HepG2 (cell line): ENCODE results near the gene BRK1. TPM values are rescaled to one million over a fixed set of nuclear protein-coding genes. Genes with fewer than 3 reads are reported as not detected.

Experiments
- BATF2 ChIP-seq: sonication (generic); formaldehyde crosslinking; IDR thresholded peaks from 2 replicates; pipeline ENCODE4 v1.8.0; 2022; ENCODE audit warnings: mild to moderate bottlenecking, missing genetic modification reagents, moderate library complexity
- CEBPZ ChIP-seq: IDR thresholded peaks from 2 replicates; pipeline ENCODE4 v1.6.1; 2012; ENCODE audit warnings: low read length, improper control_type of control experiment
- KLF13 ChIP-seq: sonication (generic); formaldehyde crosslinking; IDR thresholded peaks from 2 replicates; pipeline ENCODE4 v1.4.0; 2020; ENCODE audit warnings: mild to moderate bottlenecking, missing genetic modification reagents
- MATR3 ChIP-seq: sonication (generic); formaldehyde crosslinking; IDR thresholded peaks from 2 replicates; pipeline ENCODE4 v1.4.0; 2020; ENCODE audit warnings: missing genetic modification reagents
- MTF2 ChIP-seq: sonication (generic); formaldehyde crosslinking; IDR thresholded peaks from 2 replicates; pipeline ENCODE4 v1.5.0; 2020; ENCODE audit warnings: missing genetic modification reagents, borderline replicate concordance
- NR2F2 ChIP-seq: IDR thresholded peaks from 2 replicates; pipeline ENCODE4 v1.6.1; 2012; ENCODE audit warnings: low read depth, inconsistent platforms, borderline replicate concordance
- SAFB2 ChIP-seq: sonication (generic); formaldehyde crosslinking; IDR thresholded peaks from 2 replicates; pipeline ENCODE4 v1.5.1; 2020; ENCODE audit warnings: missing genetic modification reagents, low read depth, mild to moderate bottlenecking, borderline replicate concordance
- TCF12 ChIP-seq, 2 experiments: fragments of 450-650 bp in 1 of 2; sonication (generic) in 1 of 2; formaldehyde crosslinking in 1 of 2; IDR thresholded peaks; 2 replicates each; pipeline versions ENCODE4 v1.6.1 to v1.8.0; 2017 to 2022; ENCODE audit warnings: antibody characterized with exemption in 1 of 2, mild to moderate bottlenecking in 1 of 2, missing genetic modification reagents in 1 of 2, moderate library complexity in 1 of 2
- TFE3 ChIP-seq: IDR thresholded peaks from 2 replicates; pipeline ENCODE4 v1.6.1; 2016
- TRIM22 ChIP-seq: fragments of 450-650 bp; IDR thresholded peaks from 2 replicates; pipeline ENCODE4 v1.6.1; 2017
- ZNF276 ChIP-seq: sonication (generic); formaldehyde crosslinking; IDR thresholded peaks from 2 replicates; pipeline ENCODE4 v1.4.0; 2020; ENCODE audit warnings: mild to moderate bottlenecking, low read depth, missing genetic modification reagents
- ZNF282 ChIP-seq: fragments of 450-650 bp; IDR thresholded peaks from 2 replicates; pipeline ENCODE4 v1.6.1; 2018; ENCODE audit not compliant: partially characterized antibody
- ZNF326 ChIP-seq: sonication (generic); formaldehyde crosslinking; IDR thresholded peaks from 2 replicates; pipeline ENCODE4 v1.4.0; 2020; ENCODE audit warnings: missing genetic modification reagents, borderline replicate concordance
- ZNF367 ChIP-seq: sonication (generic); formaldehyde crosslinking; IDR thresholded peaks from 2 replicates; pipeline ENCODE4 v1.4.0; 2020; ENCODE audit warnings: missing genetic modification reagents, borderline replicate concordance
- ZNF557 ChIP-seq: sonication (generic); formaldehyde crosslinking; IDR thresholded peaks from 2 replicates; pipeline ENCODE4 v1.4.0; 2020; ENCODE audit warnings: missing genetic modification reagents
- ZNF564 ChIP-seq: sonication (generic); formaldehyde crosslinking; IDR thresholded peaks from 2 replicates; pipeline ENCODE4 v1.8.1; 2023; ENCODE audit warnings: mild to moderate bottlenecking, missing genetic modification reagents
- ZNF616 ChIP-seq: sonication (generic); formaldehyde crosslinking; IDR thresholded peaks from 2 replicates; pipeline ENCODE4 v1.5.0; 2020; ENCODE audit warnings: low read depth, mild to moderate bottlenecking, missing genetic modification reagents
- ZSCAN5A ChIP-seq: sonication (generic); formaldehyde crosslinking; IDR thresholded peaks from 2 replicates; pipeline ENCODE4 v1.8.0; 2022; ENCODE audit warnings: mild to moderate bottlenecking, missing genetic modification reagents, borderline replicate concordance
- polyA plus RNA-seq, 8 experiments: library from polyadenylated mRNA; depleted of rRNA in 3 of 8; stranded (reverse) in 7 of 8; unstranded in 1 of 8; fragments of >200 nt; fragmentation: Illumina TruSeq in 4 of 8; extraction: Trizol in 4 of 8; gene quantifications; 2 replicates each; pipeline versions ENCODE4 v1.2.1 to v1.2.3, GENCODE V29; 2011 to 2016; ENCODE audit warnings: low read depth in 4 of 8, missing spikeins in 1 of 8, mixed read lengths in 1 of 8; ENCODE audit not compliant: insufficient read depth in 1 of 8
- total RNA-seq, 5 experiments: library from RNA; depleted of rRNA; stranded (reverse); fragments of >200 nt; fragmentation: Illumina TruSeq; extraction: Trizol; gene quantifications; 2 replicates each; pipeline ENCODE4 v1.2.3, GENCODE V29; 2016; ENCODE audit warnings: low read depth in 1 of 5

Gene BRK1
- total and polyA plus RNA-seq, 2 of the 13 experiments (the other 11 are each of a cell fraction or from before 2014, with no cell fraction given) = 118 to 155 TPM

GRCh38 chr3:10115326-10116137 lies at the start of gene BRK1 (continued):
- TF ChIP-seq CEBPZ (no peak), TCF12 (IDR thresholded peaks at IDR 0.05) (no peak), TCF12 (CRISPR knock-in tag; IDR thresholded peaks at IDR 0.05) (no peak), ZNF557 (CRISPR knock-in tag) (peak; percentile 37; the same call in 1 of the 2 replicates), ZNF564 (no peak), ZNF282 (no peak), KLF13 (CRISPR knock-in tag) (no peak), ZNF367 (CRISPR knock-in tag) (no peak), BATF2 (CRISPR knock-in tag) (no peak), SAFB2 (CRISPR knock-in tag) (0 out of 2 replicates have a peak, but pooled peaks have one; percentile 32), TRIM22 (no peak), ZNF326 (CRISPR knock-in tag) (no peak), ZNF276 (CRISPR knock-in tag) (peak; percentile 64; the same call in 1 of the 2 replicates), ZNF616 (CRISPR knock-in tag) (no peak), TFE3 (CRISPR knock-in tag) (0 out of 2 replicates have a peak, but pooled peaks have one; percentile 53), MATR3 (CRISPR knock-in tag) (no peak), ZSCAN5A (CRISPR knock-in tag) (no peak), NR2F2 (no peak), MTF2 (CRISPR knock-in tag) (no peak; the same call in 1 of the 2 replicates)
